Brain microvascular endothelial cell (primary cell): Measurements from ENCODE around the gene HCN4.
A peak's percentile ranks its signal among the peaks of the same experiment; 100 is the strongest.

Experiments used
- DNase-seq: peaks from one replicate; pipeline ENCODE4 v3.0.0-alpha.2; 2020
- H3K27ac ChIP-seq: fragments of 250-450 bp; sonication (Bioruptor Pico); 2 replicates; pipeline ENCODE4 v1.5.1; 2020; ENCODE audit warnings: mild to moderate bottlenecking, moderate library complexity
- H3K27me3 ChIP-seq: fragments of 250-450 bp; sonication (Bioruptor Pico); replicated peaks from 2 replicates; pipeline ENCODE4 v1.5.1; 2020; ENCODE audit warnings: mild to moderate bottlenecking
- H3K36me3 ChIP-seq: fragments of 250-450 bp; sonication (Bioruptor Pico); replicated peaks from 2 replicates; pipeline ENCODE4 v1.5.1; 2020; ENCODE audit warnings: mild to moderate bottlenecking
- H3K4me3 ChIP-seq: 2 replicates; pipeline ENCODE4 v1.5.1; 2011; ENCODE audit warnings: low read depth, mild to moderate bottlenecking, control low read depth, low read length, moderate library complexity
- CTCF ChIP-seq: IDR thresholded peaks from 2 replicates; pipeline ENCODE4 v1.5.1; 2011; ENCODE audit warnings: low read depth, mild to moderate bottlenecking, moderate library complexity, low read length, control low read depth, inconsistent platforms; ENCODE audit errors: missing control alignments
- in situ Hi-C: cut with HindIII; loops from 2 replicates; pipeline ENCODE4 v1.10.0; 2017; ENCODE audit warnings: low sequenced_read_pairs, low pct_ligation_motif_present

HCN4 gene

GRCh38 chr15:73389539-73389938, 20.8 kb upstream of the HCN4 start:
- Histone ChIP-seq H3K27me3 (no peaks in the 10 kb centered on the region), H3K36me3 (no peaks in the 10 kb centered on the region), H3K27ac (no peak overlapping the region), H3K4me3 (no peak overlapping the region)
- no peak for TF ChIP-seq CTCF
- in situ Hi-C loops = no loop called here
- no peak for DNase-seq

- in situ Hi-C loops = no loop called here
- H3K27me3 ChIP-seq = no peaks in the 10 kb centered on the region
- DNase-seq = peak; percentile 18
- no peak for TF ChIP-seq CTCF
- H3K27ac ChIP-seq = no peak overlapping the region
- H3K36me3 ChIP-seq = no peaks in the 10 kb centered on the region
- no peak overlapping the region for H3K4me3 ChIP-seq
Measured at GRCh38 chr15:73388256-73388781, 19.6 kb upstream of the HCN4 start.

- peak; percentile 21 for DNase-seq
- Histone ChIP-seq H3K4me3 (no peak overlapping the region), H3K27me3 (no peaks in the 10 kb centered on the region), H3K27ac (no peak overlapping the region), H3K36me3 (no peaks in the 10 kb centered on the region)
- in situ Hi-C loops = no loop called here
- TF ChIP-seq CTCF = no peak
Measured at GRCh38 chr15:73387507-73388255, 18.9 kb upstream of the HCN4 start.

- no peak for DNase-seq
- Histone ChIP-seq H3K36me3 (no peaks in the 10 kb centered on the region), H3K27ac (no peak overlapping the region), H3K27me3 (no peaks in the 10 kb centered on the region), H3K4me3 (no peak overlapping the region)
- in situ Hi-C loops = no loop called here
- TF ChIP-seq CTCF = no peak
Measured at GRCh38 chr15:73386886-73387506, 18.2 kb upstream of the HCN4 start.

- Histone ChIP-seq H3K4me3 (no peak overlapping the region), H3K27me3 (no peaks in the 10 kb centered on the region), H3K27ac (no peak overlapping the region), H3K36me3 (no peaks in the 10 kb centered on the region)
- no peak for DNase-seq
- in situ Hi-C loops = no loop called here
- no peak for TF ChIP-seq CTCF
Measured at GRCh38 chr15:73386238-73386637, 17.5 kb upstream of the HCN4 start.
